HEK293 (cell line): Measurements from ENCODE around the gene DAAM1.

Experiments used
- CTCF ChIA-PET: fragments of 350-600 bp; formaldehyde crosslinking; extraction: SDS; loops from one replicate; lab custom pipeline; 2021; ENCODE audit warnings: antibody characterized with exemption; lab: Yijun Ruan, JAX
- POLR2A ChIA-PET: fragments of 300-600 bp; formaldehyde crosslinking; extraction: SDS; loops from one replicate; lab custom pipeline; 2020; ENCODE audit warnings: antibody characterized with exemption, inconsistent platforms; lab: Yijun Ruan, JAX
- H3K27ac ChIP-seq: fragments of 200-500 bp; sonication (Bioruptor generic); 2 replicates; pipeline ENCODE4 v1.5.1; 2014; ENCODE audit warnings: low read depth, low read length, control low read depth, inconsistent platforms; ENCODE audit errors: extremely low read depth
- H3K36me3 ChIP-seq, 2 experiments: fragments of 200-500 bp in 1 of 2; sonication (Bioruptor generic) in 1 of 2; 1 replicate in 1 of 2; 2 replicates in 1 of 2; pipeline ENCODE4 v1.5.1; 2014 to 2017; ENCODE audit warnings: inconsistent platforms in 2 of 2, low read length in 2 of 2; ENCODE audit not compliant: control insufficient read depth in 2 of 2, insufficient read depth in 1 of 2
- H3K4me1 ChIP-seq: fragments of 200-500 bp; sonication (Bioruptor generic); 2 replicates; pipeline ENCODE4 v1.5.1; 2014; ENCODE audit warnings: mild to moderate bottlenecking, low read length, inconsistent platforms; ENCODE audit not compliant: control insufficient read depth, insufficient read depth
- H3K4me3 ChIP-seq: 2 replicates; pipeline ENCODE4 v1.5.1; 2011; ENCODE audit warnings: low read depth, mild to moderate bottlenecking, control low read depth, low read length, moderate library complexity
- H3K9me3 ChIP-seq: fragments of 200-500 bp; sonication (Bioruptor generic); 2 replicates; pipeline ENCODE4 v1.5.1; 2014; ENCODE audit warnings: low read depth, low read length, inconsistent platforms; ENCODE audit not compliant: control insufficient read depth, insufficient read depth
- GLI4 ChIP-seq: fragments of 450-650 bp; formaldehyde crosslinking; IDR thresholded peaks from 2 replicates; pipeline ENCODE4 v1.5.1; 2016; ENCODE audit warnings: missing biosample characterization, missing genetic modification characterization
- GLIS1 ChIP-seq: fragments of 450-650 bp; formaldehyde crosslinking; IDR thresholded peaks from 2 replicates; pipeline ENCODE4 v1.5.1; 2016; ENCODE audit warnings: missing biosample characterization, missing genetic modification characterization
- HOXA7 ChIP-seq: sonication (generic); formaldehyde crosslinking; IDR thresholded peaks from 2 replicates; pipeline ENCODE4 v1.8.1; 2022; ENCODE audit warnings: missing genetic modification reagents, borderline replicate concordance
- KLF10 ChIP-seq: fragments of 450-650 bp; IDR thresholded peaks from 2 replicates; pipeline ENCODE4 v1.5.1; 2018; ENCODE audit warnings: missing biosample characterization, mild to moderate bottlenecking, missing genetic modification characterization
- MEIS1 ChIP-seq: sonication (generic); formaldehyde crosslinking; IDR thresholded peaks from 2 replicates; pipeline ENCODE4 v1.8.1; 2022; ENCODE audit warnings: missing genetic modification reagents, mild to moderate bottlenecking, borderline replicate concordance
- OVOL3 ChIP-seq: fragments of 450-650 bp; formaldehyde crosslinking; IDR thresholded peaks from 2 replicates; pipeline ENCODE4 v1.5.1; 2016; ENCODE audit warnings: missing biosample characterization, missing genetic modification characterization
- RBAK ChIP-seq: fragments of 450-650 bp; formaldehyde crosslinking; IDR thresholded peaks from 2 replicates; pipeline ENCODE4 v1.5.1; 2016; ENCODE audit warnings: missing biosample characterization, missing genetic modification characterization
- TRIM28 ChIP-seq: IDR thresholded peaks from 2 replicates; pipeline ENCODE4 v1.6.1; 2011; ENCODE audit warnings: low read length, control low read depth, borderline replicate concordance
- ZBTB8A ChIP-seq: fragments of 450-650 bp; formaldehyde crosslinking; IDR thresholded peaks from 2 replicates; pipeline ENCODE4 v1.5.1; 2016; ENCODE audit warnings: missing biosample characterization, missing genetic modification characterization
- ZNF133 ChIP-seq: fragments of 450-650 bp; formaldehyde crosslinking; IDR thresholded peaks from 2 replicates; pipeline ENCODE4 v1.5.1; 2016; ENCODE audit warnings: missing biosample characterization, missing genetic modification characterization
- ZNF146 ChIP-seq: fragments of 450-650 bp; formaldehyde crosslinking; IDR thresholded peaks from 2 replicates; pipeline ENCODE4 v1.5.1; 2016; ENCODE audit warnings: missing biosample characterization, missing genetic modification characterization
- ZNF157 ChIP-seq: fragments of 450-650 bp; formaldehyde crosslinking; IDR thresholded peaks from 2 replicates; pipeline ENCODE4 v1.5.1; 2016; ENCODE audit warnings: missing biosample characterization, missing genetic modification characterization
- ZNF248 ChIP-seq: fragments of 450-650 bp; formaldehyde crosslinking; IDR thresholded peaks from 2 replicates; pipeline ENCODE4 v1.5.1; 2017; ENCODE audit warnings: missing biosample characterization, missing genetic modification characterization
- ZNF274 ChIP-seq, 2 experiments: fragments of 200-500 bp in 1 of 2; fragments of 450-650 bp in 1 of 2; sonication (Bioruptor generic) in 1 of 2; formaldehyde crosslinking in 1 of 2; IDR thresholded peaks; 2 replicates each; pipeline versions ENCODE4 v1.5.1 to v1.6.1; 2014 to 2016; ENCODE audit warnings: borderline replicate concordance in 1 of 2, inconsistent platforms in 1 of 2, low read length in 1 of 2, missing biosample characterization in 1 of 2, missing genetic modification characterization in 1 of 2
- ZNF324 ChIP-seq: fragments of 450-650 bp; formaldehyde crosslinking; IDR thresholded peaks from 2 replicates; pipeline ENCODE4 v1.5.1; 2016; ENCODE audit warnings: missing biosample characterization, missing genetic modification characterization
- ZNF341 ChIP-seq: fragments of 450-650 bp; formaldehyde crosslinking; IDR thresholded peaks from 2 replicates; pipeline ENCODE4; 2016; ENCODE audit warnings: low read depth, missing biosample characterization, missing genetic modification characterization
- ZNF37A ChIP-seq: fragments of 450-650 bp; IDR thresholded peaks from 2 replicates; pipeline ENCODE4 v1.5.1; 2018; ENCODE audit warnings: missing biosample characterization, missing genetic modification characterization
- ZNF510 ChIP-seq: fragments of 450-650 bp; formaldehyde crosslinking; IDR thresholded peaks from 2 replicates; pipeline ENCODE4 v1.5.1; 2018; ENCODE audit warnings: mild to moderate bottlenecking, missing genetic modification characterization, missing biosample characterization; ENCODE audit not compliant: insufficient replicate concordance
- ZNF530 ChIP-seq: fragments of 450-650 bp; formaldehyde crosslinking; IDR thresholded peaks from 2 replicates; pipeline ENCODE4 v1.5.1; 2016; ENCODE audit warnings: low read depth, missing biosample characterization, missing genetic modification characterization
- ZNF561 ChIP-seq: fragments of 450-650 bp; IDR thresholded peaks from 2 replicates; pipeline ENCODE4 v1.5.1; 2018; ENCODE audit warnings: missing biosample characterization, missing genetic modification characterization, borderline replicate concordance
- ZNF707 ChIP-seq: fragments of 450-650 bp; formaldehyde crosslinking; IDR thresholded peaks from 2 replicates; pipeline ENCODE4 v1.5.1; 2016; ENCODE audit warnings: missing biosample characterization, missing genetic modification characterization
- ZNF843 ChIP-seq: fragments of 450-650 bp; formaldehyde crosslinking; IDR thresholded peaks from 2 replicates; pipeline ENCODE4 v1.5.1; 2016; ENCODE audit warnings: missing biosample characterization, missing genetic modification characterization
- ZSCAN18 ChIP-seq: fragments of 450-650 bp; formaldehyde crosslinking; IDR thresholded peaks from 2 replicates; pipeline ENCODE4 v1.5.1; 2016; ENCODE audit warnings: missing biosample characterization, missing genetic modification characterization
- TF ChIP-seq, protein P1 (sequence below): fragments of 450-650 bp; formaldehyde crosslinking; IDR thresholded peaks from 2 replicates; pipeline ENCODE4 v1.5.1; 2016; ENCODE audit warnings: missing biosample characterization, missing genetic modification characterization
- TF ChIP-seq, protein P2 (sequence below): fragments of 450-650 bp; formaldehyde crosslinking; IDR thresholded peaks from 2 replicates; pipeline ENCODE4 v1.5.1; 2016; ENCODE audit warnings: missing biosample characterization, missing genetic modification characterization
- TF ChIP-seq, protein P3 (sequence below): fragments of 450-650 bp; IDR thresholded peaks from 2 replicates; pipeline ENCODE4 v1.5.1; 2018; ENCODE audit warnings: missing biosample characterization, mild to moderate bottlenecking, missing genetic modification characterization
- TF ChIP-seq, protein P4 (sequence below): fragments of 450-650 bp; formaldehyde crosslinking; IDR thresholded peaks from 2 replicates; pipeline ENCODE4 v1.5.1; 2016; ENCODE audit warnings: missing biosample characterization, missing genetic modification characterization

The DAAM1 gene

DNA sequence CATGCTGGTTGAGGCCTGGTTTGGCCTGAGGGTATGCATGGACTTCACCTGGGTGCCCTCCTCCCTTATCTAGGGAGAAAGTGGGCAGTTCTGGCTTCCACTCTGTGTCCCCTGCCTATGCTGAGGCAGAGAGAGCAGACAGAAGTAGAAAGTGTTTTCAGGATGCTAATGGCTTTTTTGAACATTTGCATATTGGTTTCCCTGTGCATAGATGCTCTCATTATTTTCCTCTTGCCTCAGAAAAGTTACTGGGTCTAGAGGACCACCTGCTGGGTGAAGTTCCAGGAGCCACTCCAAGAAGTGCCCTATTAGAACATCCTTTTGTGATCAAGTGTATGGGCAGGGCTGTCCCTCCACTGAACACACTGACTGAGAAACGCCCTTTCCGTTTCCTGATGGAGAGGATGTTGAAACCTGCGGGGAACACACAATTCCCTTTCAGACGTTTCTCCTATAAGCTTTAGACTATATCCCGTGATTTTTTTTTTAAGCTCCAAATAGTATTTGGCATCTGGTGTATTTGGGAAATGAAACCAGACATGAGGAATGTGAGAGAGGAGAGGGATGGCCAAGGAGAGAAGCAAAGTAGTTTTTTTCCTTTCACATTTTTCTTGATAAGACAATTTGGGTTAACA is 66.6 kb downstream of the DAAM1 start:
- Histone ChIP-seq H3K4me3 (no peak overlapping the region), H3K36me3 (no peaks in the 10 kb centered on the region), H3K4me1 (peaks cover 30% of the 10 kb centered on the region)
- POLR2A ChIA-PET, result no interaction called here
- CTCF ChIA-PET, result interaction anchor here (0.8 kb wide), 1 partner anchor 11 kb away, joined by 3 read pairs; no protein-coding TSS in a partner anchor
- no peak for TF ChIP-seq ZNF561
- TF ChIP-seq MEIS1, result no peak
- TF ChIP-seq ZNF146 (tag by site-specific recombination), result no peak
- TF ChIP-seq KLF10 (tag by site-specific recombination), result no peak
- TF ChIP-seq ZBTB8A, result no peak
- TF ChIP-seq, protein P1, sequence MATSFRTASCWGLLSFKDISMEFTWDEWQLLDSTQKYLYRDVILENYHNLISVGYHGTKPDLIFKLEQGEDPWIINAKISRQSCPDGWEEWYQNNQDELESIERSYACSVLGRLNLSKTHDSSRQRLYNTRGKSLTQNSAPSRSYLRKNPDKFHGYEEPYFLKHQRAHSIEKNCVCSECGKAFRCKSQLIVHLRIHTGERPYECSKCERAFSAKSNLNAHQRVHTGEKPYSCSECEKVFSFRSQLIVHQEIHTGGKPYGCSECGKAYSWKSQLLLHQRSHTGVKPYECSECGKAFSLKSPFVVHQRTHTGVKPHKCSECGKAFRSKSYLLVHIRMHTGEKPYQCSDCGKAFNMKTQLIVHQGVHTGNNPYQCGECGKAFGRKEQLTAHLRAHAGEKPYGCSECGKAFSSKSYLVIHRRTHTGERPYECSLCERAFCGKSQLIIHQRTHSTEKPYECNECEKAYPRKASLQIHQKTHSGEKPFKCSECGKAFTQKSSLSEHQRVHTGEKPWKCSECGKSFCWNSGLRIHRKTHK (tag by site-specific recombination), result no peak
- TF ChIP-seq RBAK, result no peak
- TF ChIP-seq, protein P2, sequence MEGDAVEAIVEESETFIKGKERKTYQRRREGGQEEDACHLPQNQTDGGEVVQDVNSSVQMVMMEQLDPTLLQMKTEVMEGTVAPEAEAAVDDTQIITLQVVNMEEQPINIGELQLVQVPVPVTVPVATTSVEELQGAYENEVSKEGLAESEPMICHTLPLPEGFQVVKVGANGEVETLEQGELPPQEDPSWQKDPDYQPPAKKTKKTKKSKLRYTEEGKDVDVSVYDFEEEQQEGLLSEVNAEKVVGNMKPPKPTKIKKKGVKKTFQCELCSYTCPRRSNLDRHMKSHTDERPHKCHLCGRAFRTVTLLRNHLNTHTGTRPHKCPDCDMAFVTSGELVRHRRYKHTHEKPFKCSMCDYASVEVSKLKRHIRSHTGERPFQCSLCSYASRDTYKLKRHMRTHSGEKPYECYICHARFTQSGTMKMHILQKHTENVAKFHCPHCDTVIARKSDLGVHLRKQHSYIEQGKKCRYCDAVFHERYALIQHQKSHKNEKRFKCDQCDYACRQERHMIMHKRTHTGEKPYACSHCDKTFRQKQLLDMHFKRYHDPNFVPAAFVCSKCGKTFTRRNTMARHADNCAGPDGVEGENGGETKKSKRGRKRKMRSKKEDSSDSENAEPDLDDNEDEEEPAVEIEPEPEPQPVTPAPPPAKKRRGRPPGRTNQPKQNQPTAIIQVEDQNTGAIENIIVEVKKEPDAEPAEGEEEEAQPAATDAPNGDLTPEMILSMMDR (tag by site-specific recombination), result no peak
- TF ChIP-seq, protein P3, sequence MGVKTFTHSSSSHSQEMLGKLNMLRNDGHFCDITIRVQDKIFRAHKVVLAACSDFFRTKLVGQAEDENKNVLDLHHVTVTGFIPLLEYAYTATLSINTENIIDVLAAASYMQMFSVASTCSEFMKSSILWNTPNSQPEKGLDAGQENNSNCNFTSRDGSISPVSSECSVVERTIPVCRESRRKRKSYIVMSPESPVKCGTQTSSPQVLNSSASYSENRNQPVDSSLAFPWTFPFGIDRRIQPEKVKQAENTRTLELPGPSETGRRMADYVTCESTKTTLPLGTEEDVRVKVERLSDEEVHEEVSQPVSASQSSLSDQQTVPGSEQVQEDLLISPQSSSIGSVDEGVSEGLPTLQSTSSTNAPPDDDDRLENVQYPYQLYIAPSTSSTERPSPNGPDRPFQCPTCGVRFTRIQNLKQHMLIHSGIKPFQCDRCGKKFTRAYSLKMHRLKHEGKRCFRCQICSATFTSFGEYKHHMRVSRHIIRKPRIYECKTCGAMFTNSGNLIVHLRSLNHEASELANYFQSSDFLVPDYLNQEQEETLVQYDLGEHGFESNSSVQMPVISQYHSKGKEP, result no peak
- no peak for TF ChIP-seq ZNF530 (tag by site-specific recombination)
- TF ChIP-seq ZNF133 (tag by site-specific recombination), result no peak
- no peak for TF ChIP-seq GLIS1 (tag by site-specific recombination)
- no peak for TF ChIP-seq ZNF157
- TF ChIP-seq ZNF341, result no peak
- TF ChIP-seq, all 188 proteins: peak for 0
- no peaks in the 10 kb centered on the region for H3K9me3 ChIP-seq
- peak overlapping the region; percentile 62 for H3K27ac ChIP-seq

- Histone ChIP-seq H3K36me3 (no peaks in the 10 kb centered on the region), H3K9me3 (no peaks in the 10 kb centered on the region), H3K27ac (no peak overlapping the region), H3K4me3 (no peak overlapping the region), H3K4me1 (peaks cover 27% of the 10 kb centered on the region)
- ChIA-PET CTCF (interaction anchor here (0.7 kb wide), 1 partner anchor 207 kb away, joined by 3 read pairs; no protein-coding TSS in a partner anchor), POLR2A (no interaction called here)
- TF ChIP-seq, protein P1 (tag by site-specific recombination), result no peak
- no peak for TF ChIP-seq GLI4 (tag by site-specific recombination)
- TF ChIP-seq ZNF510 (tag by site-specific recombination), result no peak
- TF ChIP-seq HOXA7, result no peak
- TF ChIP-seq ZNF37A (tag by site-specific recombination), result no peak
- no peak for TF ChIP-seq ZSCAN18 (tag by site-specific recombination)
- TF ChIP-seq, protein P4, sequence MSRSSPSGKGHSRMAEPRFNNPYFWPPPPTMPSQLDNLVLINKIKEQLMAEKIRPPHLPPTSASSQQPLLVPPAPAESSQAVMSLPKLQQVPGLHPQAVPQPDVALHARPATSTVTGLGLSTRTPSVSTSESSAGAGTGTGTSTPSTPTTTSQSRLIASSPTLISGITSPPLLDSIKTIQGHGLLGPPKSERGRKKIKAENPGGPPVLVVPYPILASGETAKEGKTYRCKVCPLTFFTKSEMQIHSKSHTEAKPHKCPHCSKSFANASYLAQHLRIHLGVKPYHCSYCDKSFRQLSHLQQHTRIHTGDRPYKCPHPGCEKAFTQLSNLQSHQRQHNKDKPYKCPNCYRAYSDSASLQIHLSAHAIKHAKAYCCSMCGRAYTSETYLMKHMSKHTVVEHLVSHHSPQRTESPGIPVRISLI (tag by site-specific recombination), result no peak
- TF ChIP-seq OVOL3, result no peak
- TF ChIP-seq MEIS1, result no peak
- no peak for TF ChIP-seq TRIM28
- no peak for TF ChIP-seq ZNF248 (tag by site-specific recombination)
- no peak for TF ChIP-seq ZNF274 (IDR thresholded peaks at IDR 0.05; ENCODE audit: low read length)
- TF ChIP-seq ZNF274 (tag by site-specific recombination; IDR thresholded peaks at IDR 0.05; ENCODE audit: borderline replicate concordance), result no peak
- no peak for TF ChIP-seq ZNF324 (tag by site-specific recombination)
- no peak for TF ChIP-seq RBAK
- no peak for TF ChIP-seq ZNF707 (tag by site-specific recombination)
- TF ChIP-seq ZNF843 (tag by site-specific recombination), result no peak
Measured at GRCh38 chr14:59256331-59256730, 67.9 kb downstream of the DAAM1 start.
